GM23338 (cell line): ENCODE measurements around the gene ICAM2. TPM values are rescaled to one million over a fixed set of nuclear protein-coding genes. Genes with fewer than 3 reads are reported as not detected.

Source experiments
- ATAC-seq: fragments of 200-7000 bp; cut with Tn5 transposase; 3 replicates; pipeline ENCODE4 v1.9.1; 2020
- DNase-seq: peaks from one replicate; pipeline ENCODE4 v3.0.0-alpha.2; 2015; ENCODE audit warnings: low spot score
- H2AFZ ChIP-seq: fragments of 200-600 bp; sonication (generic); 2 replicates; pipeline ENCODE4 v1.8.0; 2016; ENCODE audit warnings: antibody characterized with exemption, mild to moderate bottlenecking, moderate library complexity
- H3F3A ChIP-seq: fragments of 200-600 bp; sonication (generic); replicated peaks from 2 replicates; pipeline ENCODE4 v1.8.0; 2017; ENCODE audit warnings: antibody characterized with exemption, mixed run types, low read depth
- H3K27ac ChIP-seq: fragments of 200-600 bp; sonication (generic); 2 replicates; pipeline ENCODE4 v1.6.1; 2016; ENCODE audit warnings: low read depth
- H3K27me3 ChIP-seq: fragments of 200-600 bp; sonication (generic); 2 replicates; pipeline ENCODE4 v1.8.0; 2016; ENCODE audit warnings: mild to moderate bottlenecking, mixed run types, moderate library complexity; ENCODE audit not compliant: insufficient read depth
- H3K36me3 ChIP-seq: fragments of 200-600 bp; sonication (generic); 2 replicates; pipeline ENCODE4 v1.8.0; 2016; ENCODE audit warnings: mild to moderate bottlenecking; ENCODE audit not compliant: insufficient read depth
- H3K4me1 ChIP-seq: fragments of 200-600 bp; sonication (generic); 2 replicates; pipeline ENCODE4 v1.8.0; 2016; ENCODE audit warnings: mild to moderate bottlenecking, moderate library complexity; ENCODE audit not compliant: insufficient read depth
- H3K4me2 ChIP-seq: fragments of 200-600 bp; sonication (generic); 2 replicates; pipeline ENCODE4 v1.7.1; 2017; ENCODE audit warnings: mixed run types
- H3K4me3 ChIP-seq: fragments of 200-600 bp; sonication (generic); 2 replicates; pipeline ENCODE4 v1.6.1; 2016; ENCODE audit warnings: mixed run types
- H3K79me2 ChIP-seq: fragments of 200-600 bp; sonication (generic); replicated peaks from 2 replicates; pipeline ENCODE4 v1.8.0; 2017; ENCODE audit warnings: mild to moderate bottlenecking; ENCODE audit not compliant: insufficient read depth
- H3K9me2 ChIP-seq: fragments of 200-600 bp; sonication (generic); 2 replicates; pipeline ENCODE4 v1.8.0; 2017; ENCODE audit not compliant: insufficient read depth
- H4K20me1 ChIP-seq: fragments of 200-600 bp; sonication (generic); replicated peaks from 2 replicates; pipeline ENCODE4 v1.8.0; 2017; ENCODE audit warnings: mild to moderate bottlenecking; ENCODE audit not compliant: insufficient read depth
- H3K27ac Mint-ChIP-seq: 2 replicates; pipeline ENCODE4 v1.8.0; 2020; ENCODE audit warnings: inconsistent platforms, mild to moderate bottlenecking, moderate library complexity, mixed read lengths
- H3K27me3 Mint-ChIP-seq: 3 replicates; pipeline ENCODE4 v1.8.0; 2022; ENCODE audit warnings: low read depth, mild to moderate bottlenecking, moderate library complexity, mixed read lengths, inconsistent platforms; ENCODE audit not compliant: insufficient read depth, poor library complexity
- H3K36me3 Mint-ChIP-seq: 3 replicates; pipeline ENCODE4 v1.8.0; 2021; ENCODE audit warnings: low read depth, mild to moderate bottlenecking, inconsistent platforms, moderate library complexity, mixed read lengths
- H3K4me1 Mint-ChIP-seq: 3 replicates; pipeline ENCODE4 v1.8.0; 2020; ENCODE audit warnings: mild to moderate bottlenecking, inconsistent platforms, mixed read lengths
- H3K4me3 Mint-ChIP-seq: 3 replicates; pipeline ENCODE4 v1.8.0; 2021; ENCODE audit warnings: moderate library complexity, mild to moderate bottlenecking, inconsistent platforms, mixed read lengths
- H3K9me3 Mint-ChIP-seq: 3 replicates; pipeline ENCODE4 v1.8.0; 2020; ENCODE audit warnings: moderate library complexity, mild to moderate bottlenecking, inconsistent platforms, mixed read lengths
- CREB1 ChIP-seq: fragments of 250-450 bp; sonication (Bioruptor Pico); IDR thresholded peaks from 2 replicates; pipeline ENCODE4 v1.5.0; 2020; ENCODE audit warnings: low read depth, mild to moderate bottlenecking, moderate library complexity
- EZH2 ChIP-seq: fragments of 200-600 bp; sonication (generic); IDR thresholded peaks from one replicate; pipeline ENCODE4 v1.8.0; 2017; ENCODE audit warnings: antibody characterized with exemption, mild to moderate bottlenecking, low read depth; ENCODE audit not compliant: unreplicated experiment
- EZH2phosphoT487 ChIP-seq: fragments of 200-600 bp; sonication (generic); IDR thresholded peaks from one replicate; pipeline ENCODE4 v1.8.1; 2018; ENCODE audit warnings: antibody characterized with exemption; ENCODE audit not compliant: unreplicated experiment
- JUNB ChIP-seq: IDR thresholded peaks from one replicate; pipeline ENCODE4 v1.6.1; 2016; ENCODE audit warnings: antibody characterized with exemption; ENCODE audit not compliant: unreplicated experiment
- NANOG ChIP-seq: IDR thresholded peaks from 2 replicates; pipeline ENCODE4 v1.6.1; 2016; ENCODE audit warnings: antibody characterized with exemption, borderline replicate concordance
- POLR2AphosphoS5 ChIP-seq: IDR thresholded peaks from 2 replicates; pipeline ENCODE4 v1.6.1; 2016; ENCODE audit warnings: antibody characterized with exemption, low read depth
- REST ChIP-seq: IDR thresholded peaks from one replicate; pipeline ENCODE4 v1.6.1; 2018; ENCODE audit warnings: antibody characterized with exemption; ENCODE audit not compliant: unreplicated experiment
- STAT1 ChIP-seq: IDR thresholded peaks from one replicate; pipeline ENCODE4 v1.6.1; 2016; ENCODE audit warnings: antibody characterized with exemption; ENCODE audit not compliant: unreplicated experiment
- ZNF114 ChIP-seq: fragments of 250-450 bp; sonication (Bioruptor Pico); IDR thresholded peaks from 2 replicates; pipeline ENCODE4 v1.5.0; 2020; ENCODE audit warnings: mild to moderate bottlenecking, moderate library complexity
- ZNF331 ChIP-seq: fragments of 250-450 bp; sonication (Bioruptor Pico); IDR thresholded peaks from 2 replicates; pipeline ENCODE4 v1.5.0; 2020; ENCODE audit warnings: low read depth, mild to moderate bottlenecking, moderate library complexity
- polyA plus RNA-seq: library from polyadenylated mRNA; unstranded; fragments of >200 nt; fragmentation: Nextera tagmentation; extraction: Ambion mirVana; gene quantifications from 2 replicates; pipeline ENCODE4 v1.2.1, GENCODE V29; 2016
- total RNA-seq: library from RNA; depleted of rRNA; stranded (reverse); fragments of >200 nt; shearing (Covaris generic); gene quantifications from 2 replicates; pipeline ENCODE4 v1.2.3, GENCODE V29; 2014
- TF ChIP-seq, protein P1 (sequence below): fragments of 250-450 bp; sonication (Bioruptor Pico); IDR thresholded peaks from 2 replicates; pipeline ENCODE4 v1.5.0; 2020; ENCODE audit warnings: mild to moderate bottlenecking, moderate library complexity
- TF ChIP-seq, protein P2 (sequence below): IDR thresholded peaks from 2 replicates; pipeline ENCODE4 v1.6.1; 2016; ENCODE audit warnings: antibody characterized with exemption
- TF ChIP-seq, protein P3 (sequence below), 2 experiments: fragments of 200-600 bp in 1 of 2; sonication (generic) in 1 of 2; conservative IDR thresholded peaks; 2 replicates each; pipeline versions ENCODE4 v1.5.1 to v1.6.1; 2016 to 2017; ENCODE audit warnings: antibody characterized with exemption in 2 of 2, low read depth in 2 of 2, mild to moderate bottlenecking in 2 of 2, moderate library complexity in 1 of 2

The ICAM2 gene
- total and polyA plus RNA-seq, 2 experiments from 2014 or later = 0.31 to 0.86 TPM

DNA sequence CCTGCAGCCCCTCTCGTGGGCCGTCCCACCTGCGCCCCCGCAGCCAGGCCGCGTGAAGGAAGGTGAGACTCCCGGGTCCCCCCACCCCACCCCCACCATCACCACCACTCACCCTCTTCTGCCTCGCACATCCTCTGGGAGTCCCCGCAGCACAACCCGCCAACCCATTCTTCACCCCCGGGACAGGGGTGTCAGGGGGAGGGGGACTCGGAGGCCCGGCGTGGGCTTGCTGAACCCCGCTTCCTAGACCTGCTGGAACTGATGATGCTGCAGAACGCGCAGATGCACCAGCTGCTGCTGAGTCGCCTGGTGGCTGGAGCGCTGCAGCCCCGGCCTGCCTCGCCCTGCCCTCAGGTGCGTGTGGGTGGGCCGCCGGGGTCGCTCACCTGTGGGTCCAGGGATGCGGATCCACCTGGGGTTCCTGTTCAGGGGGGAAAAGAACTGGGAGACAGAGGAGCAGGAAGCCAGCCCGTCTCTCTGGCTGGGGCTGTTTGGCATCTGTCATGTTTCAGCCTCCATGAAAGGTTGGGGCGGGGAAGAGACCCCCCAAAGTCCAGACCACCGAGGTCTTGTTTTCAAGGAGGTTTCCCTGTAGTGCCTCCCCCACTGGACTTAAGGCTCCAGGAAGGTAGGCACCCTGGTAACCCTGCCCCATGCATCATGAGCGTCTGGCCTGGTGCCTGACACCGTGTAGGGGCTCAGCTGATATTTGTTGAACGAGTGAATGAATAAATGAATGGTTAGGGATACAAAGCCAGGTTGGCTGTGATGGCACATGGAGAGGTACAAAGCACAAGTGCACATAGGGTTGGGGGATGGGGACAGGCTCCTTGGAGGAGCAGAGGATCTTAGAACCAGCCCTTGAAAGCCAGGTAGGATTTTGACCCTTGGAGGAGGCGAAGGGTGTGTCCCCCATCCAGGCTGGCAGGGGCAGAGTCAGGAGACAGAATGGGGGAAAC, 21.4 kb downstream of the ICAM2 start:
- Mint-ChIP-seq H3K36me3 (no peaks in the 10 kb centered on the region; the same call in 2 of the 3 replicates), H3K4me1 (peaks cover 18% of the 10 kb centered on the region), H3K27me3 (peaks cover 25% of the 10 kb centered on the region), H3K4me3 (peak overlapping the region; percentile 84), H3K9me3 (no peaks in the 10 kb centered on the region; the same call in 2 of the 3 replicates), H3K27ac (no peak overlapping the region)
- H3K27me3 ChIP-seq = peaks cover 22% of the 10 kb centered on the region
- H3K27ac ChIP-seq = no peak overlapping the region
- peak; percentile 63 for DNase-seq
- no peaks in the 10 kb centered on the region for H4K20me1 ChIP-seq
- H2AFZ ChIP-seq = peak overlapping the region; percentile 100
- H3K4me3 ChIP-seq = peak overlapping the region; percentile 98
- H3K9me2 ChIP-seq = no peaks in the 10 kb centered on the region
- no peaks in the 10 kb centered on the region for H3F3A ChIP-seq
- H3K4me2 ChIP-seq = peak overlapping the region; percentile 97
- TF ChIP-seq JUNB (no peak), POLR2AphosphoS5 (no peak), EZH2 (no peak), CREB1 (CRISPR knock-in tag) (no peak), ZNF331 (CRISPR knock-in tag) (no peak), STAT1 (no peak), NANOG (no peak), REST (no peak), ZNF114 (CRISPR knock-in tag) (no peak), EZH2phosphoT487 (no peak)
- TF ChIP-seq, protein P1, sequence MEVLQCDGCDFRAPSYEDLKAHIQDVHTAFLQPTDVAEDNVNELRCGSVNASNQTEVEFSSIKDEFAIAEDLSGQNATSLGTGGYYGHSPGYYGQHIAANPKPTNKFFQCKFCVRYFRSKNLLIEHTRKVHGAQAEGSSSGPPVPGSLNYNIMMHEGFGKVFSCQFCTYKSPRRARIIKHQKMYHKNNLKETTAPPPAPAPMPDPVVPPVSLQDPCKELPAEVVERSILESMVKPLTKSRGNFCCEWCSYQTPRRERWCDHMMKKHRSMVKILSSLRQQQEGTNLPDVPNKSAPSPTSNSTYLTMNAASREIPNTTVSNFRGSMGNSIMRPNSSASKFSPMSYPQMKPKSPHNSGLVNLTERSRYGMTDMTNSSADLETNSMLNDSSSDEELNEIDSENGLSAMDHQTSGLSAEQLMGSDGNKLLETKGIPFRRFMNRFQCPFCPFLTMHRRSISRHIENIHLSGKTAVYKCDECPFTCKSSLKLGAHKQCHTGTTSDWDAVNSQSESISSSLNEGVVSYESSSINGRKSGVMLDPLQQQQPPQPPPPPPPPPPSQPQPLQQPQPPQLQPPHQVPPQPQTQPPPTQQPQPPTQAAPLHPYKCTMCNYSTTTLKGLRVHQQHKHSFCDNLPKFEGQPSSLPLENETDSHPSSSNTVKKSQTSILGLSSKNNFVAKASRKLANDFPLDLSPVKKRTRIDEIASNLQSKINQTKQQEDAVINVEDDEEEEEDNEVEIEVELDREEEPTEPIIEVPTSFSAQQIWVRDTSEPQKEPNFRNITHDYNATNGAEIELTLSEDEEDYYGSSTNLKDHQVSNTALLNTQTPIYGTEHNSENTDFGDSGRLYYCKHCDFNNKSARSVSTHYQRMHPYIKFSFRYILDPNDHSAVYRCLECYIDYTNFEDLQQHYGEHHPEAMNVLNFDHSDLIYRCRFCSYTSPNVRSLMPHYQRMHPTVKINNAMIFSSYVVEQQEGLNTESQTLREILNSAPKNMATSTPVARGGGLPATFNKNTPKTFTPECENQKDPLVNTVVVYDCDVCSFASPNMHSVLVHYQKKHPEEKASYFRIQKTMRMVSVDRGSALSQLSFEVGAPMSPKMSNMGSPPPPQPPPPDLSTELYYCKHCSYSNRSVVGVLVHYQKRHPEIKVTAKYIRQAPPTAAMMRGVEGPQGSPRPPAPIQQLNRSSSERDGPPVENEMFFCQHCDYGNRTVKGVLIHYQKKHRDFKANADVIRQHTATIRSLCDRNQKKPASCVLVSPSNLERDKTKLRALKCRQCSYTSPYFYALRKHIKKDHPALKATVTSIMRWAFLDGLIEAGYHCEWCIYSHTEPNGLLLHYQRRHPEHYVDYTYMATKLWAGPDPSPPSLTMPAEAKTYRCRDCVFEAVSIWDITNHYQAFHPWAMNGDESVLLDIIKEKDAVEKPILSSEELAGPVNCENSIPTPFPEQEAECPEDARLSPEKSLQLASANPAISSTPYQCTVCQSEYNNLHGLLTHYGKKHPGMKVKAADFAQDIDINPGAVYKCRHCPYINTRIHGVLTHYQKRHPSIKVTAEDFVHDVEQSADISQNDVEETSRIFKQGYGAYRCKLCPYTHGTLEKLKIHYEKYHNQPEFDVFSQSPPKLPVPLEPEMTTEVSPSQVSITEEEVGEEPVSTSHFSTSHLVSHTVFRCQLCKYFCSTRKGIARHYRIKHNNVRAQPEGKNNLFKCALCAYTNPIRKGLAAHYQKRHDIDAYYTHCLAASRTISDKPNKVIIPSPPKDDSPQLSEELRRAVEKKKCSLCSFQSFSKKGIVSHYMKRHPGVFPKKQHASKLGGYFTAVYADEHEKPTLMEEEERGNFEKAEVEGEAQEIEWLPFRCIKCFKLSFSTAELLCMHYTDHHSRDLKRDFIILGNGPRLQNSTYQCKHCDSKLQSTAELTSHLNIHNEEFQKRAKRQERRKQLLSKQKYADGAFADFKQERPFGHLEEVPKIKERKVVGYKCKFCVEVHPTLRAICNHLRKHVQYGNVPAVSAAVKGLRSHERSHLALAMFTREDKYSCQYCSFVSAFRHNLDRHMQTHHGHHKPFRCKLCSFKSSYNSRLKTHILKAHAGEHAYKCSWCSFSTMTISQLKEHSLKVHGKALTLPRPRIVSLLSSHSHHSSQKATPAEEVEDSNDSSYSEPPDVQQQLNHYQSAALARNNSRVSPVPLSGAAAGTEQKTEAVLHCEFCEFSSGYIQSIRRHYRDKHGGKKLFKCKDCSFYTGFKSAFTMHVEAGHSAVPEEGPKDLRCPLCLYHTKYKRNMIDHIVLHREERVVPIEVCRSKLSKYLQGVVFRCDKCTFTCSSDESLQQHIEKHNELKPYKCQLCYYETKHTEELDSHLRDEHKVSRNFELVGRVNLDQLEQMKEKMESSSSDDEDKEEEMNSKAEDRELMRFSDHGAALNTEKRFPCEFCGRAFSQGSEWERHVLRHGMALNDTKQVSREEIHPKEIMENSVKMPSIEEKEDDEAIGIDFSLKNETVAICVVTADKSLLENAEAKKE = no peak
- TF ChIP-seq, protein P2, sequence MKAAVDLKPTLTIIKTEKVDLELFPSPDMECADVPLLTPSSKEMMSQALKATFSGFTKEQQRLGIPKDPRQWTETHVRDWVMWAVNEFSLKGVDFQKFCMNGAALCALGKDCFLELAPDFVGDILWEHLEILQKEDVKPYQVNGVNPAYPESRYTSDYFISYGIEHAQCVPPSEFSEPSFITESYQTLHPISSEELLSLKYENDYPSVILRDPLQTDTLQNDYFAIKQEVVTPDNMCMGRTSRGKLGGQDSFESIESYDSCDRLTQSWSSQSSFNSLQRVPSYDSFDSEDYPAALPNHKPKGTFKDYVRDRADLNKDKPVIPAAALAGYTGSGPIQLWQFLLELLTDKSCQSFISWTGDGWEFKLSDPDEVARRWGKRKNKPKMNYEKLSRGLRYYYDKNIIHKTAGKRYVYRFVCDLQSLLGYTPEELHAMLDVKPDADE = no peak
- TF ChIP-seq, protein P3, sequence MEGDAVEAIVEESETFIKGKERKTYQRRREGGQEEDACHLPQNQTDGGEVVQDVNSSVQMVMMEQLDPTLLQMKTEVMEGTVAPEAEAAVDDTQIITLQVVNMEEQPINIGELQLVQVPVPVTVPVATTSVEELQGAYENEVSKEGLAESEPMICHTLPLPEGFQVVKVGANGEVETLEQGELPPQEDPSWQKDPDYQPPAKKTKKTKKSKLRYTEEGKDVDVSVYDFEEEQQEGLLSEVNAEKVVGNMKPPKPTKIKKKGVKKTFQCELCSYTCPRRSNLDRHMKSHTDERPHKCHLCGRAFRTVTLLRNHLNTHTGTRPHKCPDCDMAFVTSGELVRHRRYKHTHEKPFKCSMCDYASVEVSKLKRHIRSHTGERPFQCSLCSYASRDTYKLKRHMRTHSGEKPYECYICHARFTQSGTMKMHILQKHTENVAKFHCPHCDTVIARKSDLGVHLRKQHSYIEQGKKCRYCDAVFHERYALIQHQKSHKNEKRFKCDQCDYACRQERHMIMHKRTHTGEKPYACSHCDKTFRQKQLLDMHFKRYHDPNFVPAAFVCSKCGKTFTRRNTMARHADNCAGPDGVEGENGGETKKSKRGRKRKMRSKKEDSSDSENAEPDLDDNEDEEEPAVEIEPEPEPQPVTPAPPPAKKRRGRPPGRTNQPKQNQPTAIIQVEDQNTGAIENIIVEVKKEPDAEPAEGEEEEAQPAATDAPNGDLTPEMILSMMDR (conservative IDR thresholded peaks at IDR 0.05; ENCODE audit: low read depth in 2 of 2) = no peak
- no peaks in the 10 kb centered on the region for H3K36me3 ChIP-seq
- peaks cover 10% of the 10 kb centered on the region for H3K4me1 ChIP-seq
- no peaks in the 10 kb centered on the region for H3K79me2 ChIP-seq
- ATAC-seq = peak; percentile 63
